ENCODE measurements around the gene RASGEF1C.
"Not testable (repeated sequence)": the region's sequence is repeated elsewhere in the genome, so short reads cannot be mapped to it uniquely, and the experiment has no call there.

RASGEF1C gene

DNA sequence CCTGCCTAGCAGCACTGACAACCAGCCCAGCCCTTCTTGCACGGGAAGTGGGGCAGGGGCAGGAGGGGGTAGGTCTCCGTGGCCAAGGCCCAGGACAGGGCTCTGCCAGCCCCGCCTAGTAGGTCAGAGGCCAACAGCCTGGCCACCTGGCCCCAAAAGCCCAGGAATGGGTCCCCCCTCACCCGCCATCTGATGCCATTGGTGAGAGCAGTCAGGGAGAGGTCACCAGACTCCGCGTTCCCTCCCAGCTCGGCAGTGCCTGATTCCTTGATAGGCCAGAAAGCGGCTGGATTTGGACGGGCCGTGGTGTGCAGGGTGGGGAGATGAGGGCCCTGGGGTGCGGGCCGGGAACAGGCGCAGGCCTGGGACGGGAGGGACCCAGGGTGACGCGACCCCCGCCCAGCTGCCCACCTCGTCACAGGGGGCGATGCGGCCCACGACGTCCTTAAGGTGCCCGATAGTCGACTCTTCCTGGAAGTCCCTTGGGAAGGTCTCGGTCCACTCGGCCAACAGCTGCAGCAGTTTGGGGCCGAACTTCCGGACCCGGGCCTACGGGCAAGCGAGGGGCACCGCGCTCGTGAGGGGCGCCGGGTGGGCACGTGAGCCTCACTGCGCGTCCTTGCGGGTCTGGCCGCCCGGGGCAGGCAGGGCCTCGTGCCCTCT lies 72.9 kb downstream of the RASGEF1C start:
- no peak for DNase-seq (ENCODE audit: low read depth)

DNA sequence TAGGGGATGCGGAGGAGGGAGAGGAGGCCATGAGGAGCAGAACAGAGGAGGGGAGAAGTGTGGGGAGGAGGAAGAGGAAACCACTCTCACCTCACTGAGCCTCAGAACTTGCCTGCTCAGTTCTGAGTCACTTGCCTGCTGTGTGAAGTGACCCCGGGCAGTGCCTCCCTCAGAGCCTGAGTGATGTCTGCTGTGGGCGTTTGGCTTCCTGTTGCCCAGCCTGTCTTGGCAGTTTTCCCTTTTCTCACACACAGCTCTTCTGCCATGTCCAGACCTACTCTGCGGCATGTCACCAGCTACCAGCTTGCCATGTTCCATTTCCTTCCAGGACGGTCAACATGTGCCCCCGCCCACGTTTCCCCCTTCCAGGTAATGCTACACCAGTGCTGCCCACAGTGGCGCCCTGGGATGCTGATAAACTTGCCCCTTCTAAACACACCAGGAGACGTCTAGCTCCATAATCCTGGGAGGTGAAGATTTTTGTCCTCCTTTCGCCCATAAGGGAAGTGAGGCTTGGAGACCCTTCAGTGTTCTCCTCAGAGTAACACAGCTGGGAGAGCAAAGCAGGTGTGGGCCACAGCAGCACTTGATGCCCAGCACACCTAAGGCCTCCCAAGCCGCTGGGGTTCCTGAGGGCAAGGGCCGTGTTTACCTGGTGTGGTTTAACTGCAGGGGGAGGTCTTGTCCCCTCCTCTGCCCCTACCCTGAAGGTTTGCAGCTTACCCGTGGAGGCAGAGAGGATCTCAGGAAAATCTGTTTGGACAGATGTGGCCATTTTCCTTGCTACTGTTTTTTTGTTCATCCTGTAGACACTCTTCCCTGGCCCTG lies 73.7 kb downstream of the RASGEF1C start:
- peak; percentile 34 for DNase-seq (ENCODE audit: low read depth)

DNA sequence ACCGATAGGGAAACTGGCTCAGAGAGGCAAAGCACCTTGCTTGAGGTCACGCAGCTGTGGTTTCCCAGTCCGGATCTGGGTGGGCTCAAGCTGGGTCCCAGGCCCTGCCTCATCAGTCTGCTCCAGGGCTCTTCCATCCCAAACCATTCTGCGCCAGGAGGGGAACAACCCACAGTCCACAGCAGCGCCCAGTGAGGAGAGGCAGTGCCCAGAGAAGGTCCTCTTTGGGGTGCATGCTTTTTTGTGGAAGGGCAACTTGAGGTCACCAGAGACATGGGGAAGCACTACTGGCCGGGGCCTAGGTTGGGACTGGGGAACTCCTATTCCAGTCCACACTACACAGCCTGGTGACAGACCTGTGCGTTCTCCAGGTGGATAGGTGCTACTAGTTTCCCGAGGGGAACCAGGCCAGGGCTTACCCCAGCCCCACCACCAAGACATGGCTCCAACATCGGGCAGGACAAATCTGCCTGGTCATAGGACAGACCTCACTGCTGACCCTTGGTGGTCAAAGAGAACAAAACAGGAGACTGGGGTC lies 75.0 kb downstream of the RASGEF1C start:
- DNase-seq (ENCODE audit: low read depth): no peak

DNA sequence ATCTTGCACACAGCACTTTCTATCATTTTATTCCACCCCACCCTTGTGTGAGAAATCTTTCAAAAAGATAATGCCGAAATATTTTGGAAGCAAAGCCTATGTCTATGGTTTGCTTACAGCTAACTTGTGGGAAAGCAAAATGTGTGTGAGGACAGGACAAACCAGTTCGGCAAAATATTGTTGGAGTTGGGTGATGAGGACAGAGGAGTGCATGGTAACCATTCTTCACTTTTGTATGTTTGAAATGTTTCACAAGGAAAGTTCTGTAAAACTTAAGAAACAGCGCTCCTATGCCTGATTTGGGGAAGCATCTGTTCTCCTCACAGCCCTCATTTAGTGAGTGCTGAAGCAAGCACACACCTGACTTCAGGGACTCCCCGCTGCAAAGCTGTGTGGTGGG lies 75.5 kb downstream of the RASGEF1C start:
- DNase-seq (ENCODE audit: low read depth): no peak

DNA sequence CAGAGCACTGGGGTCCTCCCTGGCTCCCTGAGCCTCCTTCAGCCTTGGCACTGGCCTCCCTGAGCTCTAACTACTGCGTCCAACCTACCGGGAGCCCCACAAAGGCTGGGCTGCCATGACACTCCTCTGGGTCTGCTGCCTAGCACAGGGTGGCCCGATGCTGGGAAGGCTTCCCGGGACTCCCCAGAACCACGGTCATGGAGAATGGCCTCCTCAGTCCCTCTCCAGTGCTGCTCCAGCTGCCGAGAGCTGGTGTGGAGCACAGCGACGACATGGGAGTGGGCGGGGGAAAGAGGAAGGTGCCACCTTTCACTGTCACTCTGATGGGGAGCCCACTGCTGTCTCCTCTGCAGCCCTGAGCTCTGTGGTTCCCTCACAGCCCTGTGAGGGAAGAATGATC lies 76.0 kb downstream of the RASGEF1C start:
- no peak for DNase-seq (ENCODE audit: low read depth)

DNA sequence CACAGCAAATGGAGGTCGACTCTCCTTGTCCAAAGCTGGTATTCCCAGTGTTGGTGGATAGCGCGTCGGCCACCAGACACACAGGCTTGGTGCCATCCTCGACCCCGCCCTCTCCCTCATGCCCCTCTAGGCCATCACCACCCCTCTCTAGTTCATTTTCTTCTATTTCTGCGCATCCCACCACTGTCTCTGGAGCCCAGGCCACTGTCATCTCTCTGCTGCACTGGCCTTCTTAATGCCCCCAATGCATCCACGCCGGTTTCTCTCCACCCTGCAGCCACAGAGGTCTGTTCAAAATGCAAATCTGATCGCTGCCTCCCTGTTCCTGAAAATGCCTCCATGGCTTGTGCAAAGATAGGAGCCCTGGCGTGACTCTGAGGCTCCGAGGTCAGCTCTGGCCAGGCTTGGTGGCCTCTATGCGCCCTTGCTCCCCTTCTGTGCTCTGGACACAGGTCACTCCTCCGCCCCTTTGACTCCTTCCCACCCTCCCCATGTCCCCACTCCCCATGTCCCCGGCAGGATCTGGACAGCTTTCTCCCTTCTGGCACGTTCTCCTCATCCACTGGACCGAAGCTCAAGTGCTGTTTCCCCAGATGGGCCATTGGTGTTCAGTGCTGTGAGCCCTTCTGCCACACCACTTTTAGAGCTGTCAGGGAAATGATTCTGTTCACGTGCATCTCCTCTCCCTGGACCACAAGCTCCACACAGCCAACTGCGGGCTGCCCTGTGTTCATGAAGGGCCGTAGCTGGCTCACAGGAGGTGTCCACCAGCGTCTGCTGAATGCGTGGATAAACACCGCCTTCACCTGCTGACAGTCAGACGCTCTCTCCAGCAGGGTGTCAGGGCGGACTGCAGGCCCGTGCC lies 77.9 kb downstream of the RASGEF1C start:
- no peak for DNase-seq (ENCODE audit: low read depth)

DNA sequence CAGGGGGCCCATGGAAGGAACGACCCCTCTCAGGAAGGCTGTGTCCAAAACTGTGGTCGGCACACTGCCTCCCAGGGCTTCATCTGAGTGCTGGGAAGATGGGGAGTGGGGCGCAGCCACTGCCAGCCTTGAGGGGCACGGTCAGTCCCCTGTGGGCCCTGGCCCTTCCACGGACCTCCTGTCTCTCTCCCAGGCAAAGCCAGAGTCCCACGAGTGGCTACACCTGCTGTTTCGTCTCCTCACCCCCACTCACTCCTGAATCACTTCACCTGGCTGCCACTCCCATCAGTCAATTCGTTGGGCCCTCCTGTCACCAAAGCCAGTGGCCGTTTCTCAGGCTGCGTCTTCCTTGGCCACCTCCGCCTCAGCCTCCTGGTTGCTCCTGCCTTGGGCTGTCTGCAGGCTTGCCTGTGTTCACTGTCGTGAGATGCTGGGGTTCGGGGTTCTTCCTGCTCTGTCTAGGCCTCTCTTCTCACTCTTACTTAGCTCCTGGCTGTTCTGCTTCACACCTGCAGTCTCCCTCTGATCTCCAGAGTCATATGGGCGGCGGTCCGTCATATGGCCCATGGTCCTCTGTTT lies 78.6 kb downstream of the RASGEF1C start:
- no peak for DNase-seq (ENCODE audit: low read depth)

DNA sequence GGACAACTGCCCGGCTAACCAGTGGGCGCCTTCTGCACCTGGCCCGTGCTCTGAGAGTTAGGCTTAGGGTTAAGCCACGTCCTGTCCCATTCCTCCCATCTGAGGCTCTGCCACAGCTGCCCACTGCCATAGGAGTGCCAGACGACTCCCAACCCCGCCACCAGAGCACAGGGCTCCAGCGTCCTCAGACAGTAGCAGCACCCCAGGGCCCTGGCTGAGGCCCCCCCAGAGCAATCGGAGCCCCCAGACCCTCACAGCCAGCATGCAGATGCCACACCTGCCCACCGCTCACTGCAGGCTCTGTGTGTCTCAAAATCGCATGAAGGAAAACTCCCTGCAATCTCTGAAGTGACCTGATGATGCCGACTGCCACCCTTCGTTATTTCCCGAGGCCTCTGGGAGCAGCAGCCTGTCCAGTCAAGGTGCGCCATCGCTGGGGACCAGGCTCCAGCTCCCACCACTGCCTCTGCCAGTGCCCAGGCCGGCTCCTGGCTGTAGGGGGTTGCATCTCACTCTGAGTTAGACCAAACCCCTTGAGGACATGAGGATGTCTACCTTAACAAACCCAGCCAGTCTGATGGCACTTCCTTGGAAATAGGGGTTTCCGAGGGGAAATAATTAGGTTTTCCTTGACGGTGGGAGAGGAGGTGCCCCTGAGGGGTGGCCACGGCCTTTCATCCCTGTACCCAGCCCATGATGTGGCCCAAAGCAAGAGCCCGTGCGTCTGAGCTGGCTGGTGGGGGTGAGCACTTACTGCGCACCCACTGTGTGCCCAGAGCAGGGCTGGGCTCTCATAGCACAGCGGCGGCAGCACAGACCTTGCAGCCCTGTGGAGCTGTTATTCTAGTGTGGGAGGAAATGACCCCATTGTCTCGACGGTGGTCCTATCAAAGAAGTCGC lies 79.5 kb downstream of the RASGEF1C start:
- no peak for DNase-seq (ENCODE audit: low read depth)

DNA sequence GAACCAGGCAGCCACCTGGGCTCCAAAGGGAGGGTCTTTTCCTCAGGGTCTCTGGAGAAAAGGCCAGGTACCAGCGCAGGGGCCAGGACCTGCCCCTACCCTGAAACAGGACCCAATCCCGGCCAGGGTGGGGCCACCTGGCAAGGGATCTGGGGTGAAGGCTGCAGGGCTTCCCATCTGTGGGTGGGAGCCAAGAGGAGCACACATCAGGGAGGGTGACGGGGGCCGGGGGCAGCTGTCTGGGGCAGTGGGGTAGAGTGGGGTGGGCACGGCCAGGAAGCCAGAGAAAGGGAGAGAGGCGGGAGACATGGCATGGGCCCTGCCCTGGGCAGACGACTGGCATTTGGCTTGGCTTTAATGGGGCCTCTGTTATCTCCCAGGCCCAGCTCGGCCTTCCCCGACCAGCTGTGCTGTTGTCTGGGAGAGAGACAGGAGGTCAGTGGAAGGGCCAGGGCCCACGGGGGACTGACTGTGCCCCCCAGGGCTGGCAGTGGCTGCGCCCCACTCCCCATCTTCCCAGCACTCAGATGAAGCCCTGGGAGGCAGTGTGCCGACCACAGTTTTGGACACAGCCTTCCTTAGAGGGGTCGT lies 80.2 kb downstream of the RASGEF1C start:
- no peak for DNase-seq (ENCODE audit: low read depth)

DNA sequence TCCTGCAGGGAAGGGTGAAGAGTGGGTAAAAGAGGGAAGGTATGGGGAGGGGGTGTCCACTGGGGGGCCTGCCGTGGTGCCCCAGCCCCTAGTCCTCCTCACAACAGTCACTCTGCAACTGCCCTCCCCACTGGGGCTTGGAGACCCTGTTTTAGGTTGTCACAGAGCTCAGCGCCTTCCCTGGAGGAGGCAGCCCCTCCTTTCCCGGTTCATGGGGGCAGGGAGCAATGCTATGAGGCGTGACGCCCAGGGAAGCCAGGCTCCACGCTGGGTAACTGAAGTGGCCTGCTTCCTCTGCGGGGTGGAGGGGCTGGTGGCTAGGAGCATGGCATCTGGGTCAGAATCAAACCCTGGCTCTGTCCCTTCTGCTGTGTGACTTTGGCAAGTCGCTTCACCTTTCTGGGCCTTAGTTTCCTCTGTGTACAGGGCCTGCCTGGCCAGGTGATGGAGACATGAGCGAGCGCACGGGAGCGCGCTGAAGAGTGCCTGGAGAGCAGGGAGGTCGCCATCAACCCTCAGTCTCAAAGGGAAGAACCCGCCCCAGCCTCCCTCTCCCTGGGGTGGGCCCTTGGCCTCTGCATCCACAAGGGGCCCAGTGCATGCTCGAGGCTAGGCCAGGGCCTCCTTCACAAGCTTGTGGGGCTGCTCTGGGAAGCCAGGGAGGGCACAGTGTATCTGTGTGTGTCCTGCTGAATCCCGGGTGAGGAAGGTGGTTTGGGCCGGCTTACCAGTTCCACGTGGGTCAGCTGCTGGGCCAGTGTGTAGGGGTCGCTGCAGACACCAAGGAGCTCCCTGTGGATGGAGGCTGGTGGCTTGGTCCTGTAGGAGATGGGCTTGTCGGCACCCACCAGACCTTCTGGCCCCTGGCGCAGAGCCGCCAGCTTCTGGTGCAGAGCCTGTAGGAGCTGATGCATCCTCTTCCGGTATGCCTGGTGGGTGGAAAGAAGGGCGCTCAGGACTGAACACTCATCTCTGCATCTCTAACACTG lies 81.0 kb downstream of the RASGEF1C start:
- DNase-seq (ENCODE audit: low read depth): no peak

DNA sequence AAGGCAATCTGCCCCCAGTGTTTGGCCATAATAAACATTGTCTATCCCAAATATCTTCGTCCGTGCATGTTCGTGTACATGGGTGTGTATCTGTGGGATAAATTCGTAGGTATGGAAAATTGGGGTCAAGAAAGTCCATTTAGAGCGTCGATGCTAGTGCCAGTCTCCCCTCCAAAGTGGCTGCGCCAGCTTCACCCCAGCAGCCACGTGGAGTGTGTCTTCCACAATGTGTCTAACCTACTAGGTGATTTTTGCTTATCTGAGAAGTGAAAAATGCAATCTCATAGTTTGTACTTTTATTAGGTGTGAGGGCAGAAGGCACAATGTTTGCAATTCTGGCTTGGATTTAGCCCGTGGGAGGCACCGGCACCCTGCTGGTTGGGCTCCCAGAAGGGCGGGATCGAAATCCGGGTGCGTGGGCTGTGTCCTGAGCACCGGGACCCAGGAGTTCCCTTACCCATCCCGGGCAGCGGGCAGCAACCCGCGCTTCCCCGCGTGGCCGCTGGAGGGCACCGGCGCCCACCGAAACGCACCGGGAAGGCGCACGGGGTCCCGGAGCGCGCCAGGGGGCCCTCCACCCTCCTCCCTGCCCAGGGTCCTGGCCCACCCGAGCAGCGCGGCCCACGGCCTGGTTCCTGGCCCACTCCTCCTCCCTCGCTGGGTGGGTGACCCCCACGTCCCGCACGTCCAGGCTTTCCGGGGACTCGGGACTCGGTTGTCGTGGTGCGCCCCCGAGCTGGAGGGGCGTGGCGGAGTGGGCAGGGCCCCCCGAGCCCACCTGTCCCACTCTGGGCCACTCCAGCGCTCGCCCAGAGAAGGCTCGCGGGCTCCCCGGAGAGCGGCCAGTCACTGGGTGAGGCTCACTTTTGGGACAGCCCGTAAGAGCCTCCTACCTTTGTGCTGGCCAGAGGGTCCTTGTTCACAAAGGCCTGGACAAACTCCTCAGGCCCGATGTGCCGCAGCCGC lies 82.0 kb downstream of the RASGEF1C start:
- DNase-seq (ENCODE audit: low read depth): peak; percentile 42

DNA sequence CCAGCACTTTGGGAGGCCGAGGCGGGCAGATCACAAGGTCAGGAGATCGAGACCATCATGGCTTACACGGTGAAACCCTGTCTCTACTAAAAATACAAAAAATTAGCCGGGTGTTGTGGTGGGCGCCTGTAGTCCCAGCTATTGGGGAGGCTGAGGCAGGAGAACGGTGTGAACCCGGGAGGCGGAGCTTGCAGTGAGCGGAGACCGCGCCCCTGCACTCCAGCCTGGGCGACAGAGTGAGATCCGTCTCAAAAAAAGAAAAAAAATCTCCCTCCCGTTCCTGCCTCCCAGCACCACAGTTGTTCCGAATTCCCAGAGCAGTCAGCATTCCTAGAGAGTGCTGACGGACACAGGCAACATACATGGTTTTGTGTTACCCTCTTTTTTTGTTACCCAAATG lies 82.9 kb downstream of the RASGEF1C start:
- not testable (repeated sequence) for DNase-seq (ENCODE audit: low read depth)

DNA sequence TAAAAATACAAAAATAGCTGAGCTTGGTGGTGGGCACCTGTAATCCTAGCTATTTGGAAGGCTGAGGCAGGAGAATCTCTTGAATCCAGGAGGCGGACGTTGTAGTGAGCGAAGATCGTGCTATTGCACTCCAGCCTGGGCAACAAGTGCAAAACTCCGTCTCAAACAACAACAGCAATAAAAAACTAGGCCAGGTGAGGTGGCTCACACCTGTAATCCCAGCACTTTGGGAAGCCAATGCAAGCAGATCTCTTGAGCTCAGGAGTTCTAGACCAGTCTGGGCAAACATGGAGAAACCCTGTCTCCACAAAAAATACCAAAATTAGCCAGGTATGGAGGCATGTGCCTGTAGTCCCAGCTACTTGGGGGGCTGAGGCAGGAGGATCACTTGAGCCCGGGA lies 84.3 kb downstream of the RASGEF1C start:
- not testable (repeated sequence) for DNase-seq (ENCODE audit: low read depth)

DNA sequence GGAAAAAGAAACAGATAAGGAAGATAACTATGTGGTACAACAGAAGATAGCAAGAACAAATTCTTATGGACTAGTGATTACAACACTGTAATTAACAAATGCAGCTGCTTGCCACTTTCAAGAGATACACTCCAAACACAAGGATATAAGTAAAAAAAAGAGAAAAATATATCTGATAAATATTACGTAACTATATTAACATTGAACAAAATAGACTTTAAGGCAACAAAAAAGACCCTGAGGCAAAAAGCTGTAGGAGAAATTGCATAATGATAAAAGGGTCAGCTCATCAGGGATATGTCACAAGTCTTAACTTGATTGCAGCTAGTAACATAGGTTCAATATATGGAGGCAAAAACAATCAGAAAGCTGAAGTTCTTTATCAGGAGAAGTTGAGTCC lies 86.1 kb downstream of the RASGEF1C start:
- no peak for DNase-seq (ENCODE audit: low read depth)

DNA sequence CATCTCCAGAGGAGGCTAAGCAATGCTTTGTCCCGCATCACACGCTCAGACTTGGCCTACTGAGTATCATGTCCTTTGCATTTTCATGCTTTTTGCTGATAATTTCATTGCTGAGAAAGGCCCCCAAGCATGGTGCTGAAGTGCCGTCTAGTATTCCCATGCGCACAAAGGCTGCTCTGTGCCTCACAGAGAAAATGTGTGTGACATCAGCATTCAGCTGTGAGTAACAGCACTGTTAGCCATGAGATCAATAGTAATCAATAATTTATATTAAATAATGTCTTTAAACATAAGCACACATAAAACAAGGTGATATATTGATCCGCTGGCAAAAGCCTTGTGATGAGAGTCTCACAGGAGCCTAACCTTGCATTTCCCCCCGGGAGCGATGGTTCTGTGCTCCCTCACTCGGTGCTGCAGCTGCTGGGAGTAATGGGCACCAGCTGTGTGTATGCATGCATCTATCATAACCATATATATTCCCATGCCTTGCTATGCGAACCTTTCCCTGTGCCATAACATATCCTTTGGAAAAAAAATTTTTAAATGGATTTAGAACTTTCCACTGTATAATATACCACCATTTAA lies 87.1 kb downstream of the RASGEF1C start:
- no peak for DNase-seq (ENCODE audit: low read depth)

DNA sequence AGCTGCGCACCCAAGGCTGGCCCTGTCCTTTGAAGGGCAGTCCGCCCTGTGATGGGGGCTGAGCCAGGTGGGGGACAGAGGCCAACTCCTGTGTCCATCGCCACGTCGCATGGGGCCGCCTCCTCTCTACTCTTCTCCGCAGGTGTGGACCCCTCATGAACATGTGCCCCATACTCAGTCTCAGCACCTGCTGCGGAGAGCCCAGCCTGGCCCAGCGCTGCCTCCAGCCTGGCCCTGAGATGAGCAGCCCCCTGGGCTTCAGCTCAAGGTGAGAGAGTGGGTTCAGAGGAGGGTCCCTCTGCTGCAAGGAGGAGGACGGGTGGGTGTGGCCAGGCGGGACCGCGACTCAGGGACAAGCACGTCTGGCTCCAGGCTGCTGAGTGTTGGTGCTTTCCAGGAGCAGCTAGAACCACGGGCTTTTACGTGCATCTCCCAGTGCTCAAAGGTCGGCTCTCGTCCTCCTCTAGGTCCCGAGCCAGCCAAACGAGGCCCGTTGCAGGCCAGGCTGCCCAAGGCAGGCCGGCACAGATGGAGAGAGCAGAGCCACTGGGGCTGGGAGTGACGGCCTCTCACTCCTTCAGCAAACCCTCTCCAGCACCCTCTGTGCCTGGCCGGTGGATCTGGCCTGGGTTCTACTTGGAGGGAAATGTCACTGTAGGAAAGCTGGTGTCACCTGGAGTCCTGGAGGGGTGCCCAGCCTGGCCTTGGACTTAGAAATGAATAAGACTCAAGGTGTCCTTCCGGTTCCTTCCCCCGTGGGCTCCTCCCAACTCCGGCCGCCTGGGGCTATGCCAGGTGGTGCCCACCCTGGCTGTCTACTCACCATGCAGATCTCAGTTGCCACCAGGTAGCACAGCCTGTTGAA lies 88.5 kb downstream of the RASGEF1C start:
- DNase-seq (ENCODE audit: low read depth): no peak

DNA sequence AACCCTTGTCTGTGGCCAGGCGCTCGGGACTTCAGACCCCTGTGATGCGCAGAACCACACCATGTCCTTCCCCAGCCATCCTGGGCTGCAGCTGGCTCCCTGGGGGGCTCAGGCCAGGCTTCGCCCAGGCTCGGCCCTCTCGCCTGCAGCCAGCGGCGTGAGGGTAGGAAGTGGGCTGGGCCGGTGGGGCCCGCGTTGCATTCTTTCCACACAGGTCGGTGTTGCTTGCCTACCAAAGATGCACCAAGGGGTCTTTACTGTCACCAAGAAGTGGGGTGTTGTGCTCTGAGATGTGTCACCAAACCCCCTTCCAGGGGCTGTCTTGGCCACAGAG lies 89.1 kb downstream of the RASGEF1C start:
- DNase-seq (ENCODE audit: low read depth): no peak

Data from activated T-cell treated with anti-CD3 and anti-CD28 coated beads for 48 hours (primary cell).